ENCODE measurements around the gene CMIP.
A peak's percentile ranks its signal among the peaks of the same experiment; 100 is the strongest.

CMIP gene

DNA sequence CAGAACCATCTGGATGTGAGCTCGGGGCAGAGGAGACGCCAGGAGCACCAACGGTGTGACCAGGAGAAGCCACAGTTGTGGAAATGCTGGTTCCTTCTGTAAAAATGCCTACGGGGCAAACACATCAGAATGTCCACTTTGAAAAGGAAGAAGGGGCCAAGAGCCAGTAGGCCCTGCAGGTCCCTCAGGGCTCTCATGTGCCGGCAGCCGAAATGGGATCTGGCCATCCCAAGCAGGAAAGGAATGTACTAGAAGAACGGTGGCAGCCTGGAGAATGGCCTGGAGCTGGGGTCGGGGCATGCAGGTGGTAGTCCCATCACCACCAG lies 172.4 kb downstream of the CMIP start:
- no peaks in the 10 kb centered on the region for H3K9me3 Mint-ChIP-seq
- H3K27me3 Mint-ChIP-seq, result no peaks in the 10 kb centered on the region
- H3K4me1 Mint-ChIP-seq, result peaks cover 3% of the 10 kb centered on the region
- H3K36me3 Mint-ChIP-seq, result peaks cover 2% of the 10 kb centered on the region
- DNase-seq, result no peak
- H3K27ac Mint-ChIP-seq, result peak overlapping the region; percentile 92
- CTCF ChIA-PET, result interaction anchor here (0.9 to 1.4 kb wide), 4 partner anchors 17 to 120 kb away, joined by 3 to 6 read pairs (median 4); no protein-coding TSS in a partner anchor
- H3K4me3 Mint-ChIP-seq, result no peak overlapping the region

DNA sequence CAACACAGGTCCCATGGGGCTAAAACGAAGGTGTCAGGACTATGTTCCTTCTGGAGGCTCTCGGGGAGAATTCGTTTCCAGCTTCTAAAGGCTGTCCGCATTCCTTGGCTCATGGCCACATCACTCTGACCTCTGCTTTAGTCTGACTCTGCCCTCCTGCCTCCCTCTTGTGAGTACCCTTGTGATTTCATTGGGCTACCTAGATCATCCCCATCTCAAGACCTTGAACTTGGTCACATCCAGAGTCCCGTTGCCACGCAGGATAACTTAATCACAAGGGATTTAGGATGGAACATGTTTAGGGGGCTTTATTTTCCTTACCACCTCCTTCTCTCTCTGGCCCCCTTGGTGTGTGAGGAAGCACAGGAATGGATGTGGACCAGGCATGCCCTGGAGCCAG lies 173.6 kb downstream of the CMIP start:
- Mint-ChIP-seq H3K4me1 (peaks cover 3% of the 10 kb centered on the region), H3K4me3 (no peak overlapping the region), H3K9me3 (no peaks in the 10 kb centered on the region), H3K27ac (no peak overlapping the region), H3K36me3 (peaks cover 2% of the 10 kb centered on the region), H3K27me3 (no peaks in the 10 kb centered on the region)
- no peak for DNase-seq
- CTCF ChIA-PET, result no interaction called here

DNA sequence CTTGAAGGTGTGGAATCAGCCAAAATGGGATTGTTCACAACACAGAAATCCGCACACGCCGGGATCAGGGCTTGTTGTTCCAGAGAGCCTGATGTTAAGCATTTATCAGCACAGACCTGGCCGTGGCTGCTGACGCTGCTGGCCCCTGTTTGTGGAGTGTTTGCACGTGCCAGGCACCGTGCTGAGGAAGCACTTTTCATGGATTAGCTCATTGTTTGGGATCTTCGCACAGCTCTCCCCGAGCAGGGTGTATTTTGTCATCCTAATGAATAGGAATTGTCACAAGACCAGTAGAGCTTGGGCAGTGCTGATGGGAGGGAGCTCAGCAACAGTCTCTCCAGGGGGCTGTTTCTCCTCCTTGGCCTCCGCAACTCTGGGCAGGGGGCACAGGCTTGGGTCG lies 174.1 kb downstream of the CMIP start:
- H3K27ac Mint-ChIP-seq, result no peak overlapping the region

DNA sequence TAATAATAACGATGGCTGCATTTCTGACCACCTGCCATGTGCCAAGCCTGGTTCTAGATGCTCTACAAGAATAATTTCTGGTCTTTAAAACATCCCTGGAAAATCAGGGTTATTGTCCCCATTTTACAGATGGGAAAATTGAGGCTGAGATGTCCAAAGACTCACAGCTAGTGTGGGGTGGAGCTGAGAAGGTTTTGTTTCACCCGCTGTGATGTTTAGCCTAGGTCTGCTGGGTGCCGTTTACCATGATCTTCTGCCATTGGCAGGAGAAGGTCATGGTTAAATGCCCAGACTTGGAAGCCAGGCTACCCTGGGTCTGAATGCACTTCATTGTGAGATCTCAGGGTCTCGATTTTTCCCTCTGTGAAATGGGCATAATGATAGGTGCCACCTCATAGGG lies 175.4 kb downstream of the CMIP start:
- Mint-ChIP-seq H3K36me3 (peaks cover 2% of the 10 kb centered on the region), H3K27me3 (no peaks in the 10 kb centered on the region), H3K9me3 (no peaks in the 10 kb centered on the region), H3K4me1 (peaks cover 6% of the 10 kb centered on the region), H3K27ac (no peak overlapping the region), H3K4me3 (no peak overlapping the region)
- DNase-seq, result no peak
- CTCF ChIA-PET, result interaction anchor here (1.5 to 6.4 kb wide), 5 partner anchors 11 to 255 kb away, joined by 4 to 110 read pairs (median 13); no protein-coding TSS in a partner anchor

More for the DNA sequence above, 174.1 kb downstream of the CMIP start:
- Mint-ChIP-seq H3K36me3 (peaks cover 2% of the 10 kb centered on the region), H3K27me3 (no peaks in the 10 kb centered on the region), H3K4me1 (peaks cover 6% of the 10 kb centered on the region), H3K4me3 (no peak overlapping the region), H3K9me3 (no peaks in the 10 kb centered on the region)
- CTCF ChIA-PET, result no interaction called here
- DNase-seq, result no peak

DNA sequence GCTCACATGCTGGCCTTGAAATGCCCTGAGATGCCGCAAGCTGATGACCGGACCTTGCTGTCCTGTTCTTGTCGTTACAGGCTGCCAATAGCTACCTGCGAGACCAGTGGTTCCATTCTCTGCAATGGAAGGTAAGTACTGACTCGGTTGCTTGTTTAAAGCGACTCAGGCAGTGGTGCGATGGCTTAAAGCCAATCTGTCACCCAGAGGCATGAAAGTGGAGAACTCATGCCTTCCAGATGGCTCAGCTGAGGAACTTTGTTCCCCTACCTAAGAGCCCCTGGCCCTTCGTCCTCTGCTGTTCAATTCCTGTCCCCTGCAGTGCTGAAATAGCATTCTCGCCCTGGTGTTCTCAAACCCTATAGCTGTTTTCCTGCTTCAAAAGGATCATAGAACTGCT lies 176.2 kb downstream of the CMIP start:
- CTCF ChIA-PET, result interaction anchor here (0.8 to 6.4 kb wide), 10 partner anchors 10 to 256 kb away, joined by 3 to 110 read pairs (median 6); no protein-coding TSS in a partner anchor
- no peaks in the 10 kb centered on the region for H3K27me3 Mint-ChIP-seq
- DNase-seq, result no peak
- peaks cover 2% of the 10 kb centered on the region for H3K36me3 Mint-ChIP-seq
- H3K4me1 Mint-ChIP-seq, result peaks cover 6% of the 10 kb centered on the region
- no peaks in the 10 kb centered on the region for H3K9me3 Mint-ChIP-seq
- H3K27ac Mint-ChIP-seq, result no peak overlapping the region
- H3K4me3 Mint-ChIP-seq, result no peak overlapping the region

DNA sequence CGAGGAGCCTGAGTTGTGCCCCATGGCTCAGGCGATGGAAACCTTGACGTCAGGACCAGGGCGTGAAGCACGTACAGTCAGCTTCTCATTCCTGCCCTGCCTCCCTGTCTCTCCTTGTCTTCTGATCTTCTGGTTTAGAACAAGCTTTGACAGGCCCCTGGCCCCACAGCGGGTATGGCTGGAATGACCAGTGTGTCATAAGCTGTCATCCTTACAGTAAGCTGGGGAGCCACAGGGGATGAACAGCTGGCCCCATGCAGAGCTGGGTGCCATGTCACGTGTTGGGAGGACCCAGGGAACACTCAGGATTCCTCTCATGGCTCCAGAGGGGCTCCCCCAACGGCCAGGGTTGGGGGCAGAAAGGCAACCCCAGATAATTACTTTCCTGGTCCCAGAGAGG lies 176.9 kb downstream of the CMIP start:
- Mint-ChIP-seq H3K27me3 (no peaks in the 10 kb centered on the region), H3K4me1 (peaks cover 6% of the 10 kb centered on the region), H3K4me3 (no peak overlapping the region), H3K27ac (no peak overlapping the region), H3K36me3 (peaks cover 2% of the 10 kb centered on the region), H3K9me3 (no peaks in the 10 kb centered on the region)
- CTCF ChIA-PET, result interaction anchor here (0.7 to 6.4 kb wide), 13 partner anchors 9 to 256 kb away, joined by 3 to 110 read pairs (median 4); no protein-coding TSS in a partner anchor
- no peak for DNase-seq

DNA sequence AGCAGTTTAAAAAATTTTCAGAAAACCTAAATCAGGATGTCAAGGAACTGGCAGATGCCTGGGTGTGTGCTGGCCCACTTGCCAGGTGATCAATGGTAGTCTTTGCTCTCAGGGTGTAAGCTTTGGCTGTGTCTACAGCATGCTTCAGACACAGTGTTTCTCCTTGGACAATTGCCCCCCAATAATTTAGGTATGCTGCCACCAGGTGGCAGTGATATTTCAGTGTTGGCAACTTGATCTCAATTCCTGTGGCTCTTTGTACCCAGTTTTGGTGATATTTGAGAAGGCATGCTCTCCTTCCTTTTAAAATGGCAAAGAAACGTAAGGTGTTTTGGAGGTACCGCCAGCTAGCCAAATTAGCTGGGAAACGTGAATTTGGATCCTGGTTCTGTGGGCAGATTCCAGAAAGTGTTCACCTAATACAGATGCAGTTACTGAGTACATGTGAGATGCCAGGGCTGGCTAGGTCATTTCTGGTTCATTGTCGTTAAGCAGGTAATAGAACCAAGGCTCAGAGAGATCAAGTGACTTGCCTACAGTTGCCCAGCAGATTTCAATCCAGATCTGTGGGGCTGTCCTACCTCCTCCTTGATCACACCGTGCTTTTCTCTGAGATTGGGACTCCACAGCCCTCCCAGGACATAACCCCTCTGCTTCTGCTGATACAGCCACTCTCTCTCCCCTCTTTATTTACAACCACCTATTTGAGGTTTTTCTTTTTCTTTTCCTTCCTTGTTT lies 178.9 kb downstream of the CMIP start:
- peaks cover 3% of the 10 kb centered on the region for H3K4me1 Mint-ChIP-seq
- no peaks in the 10 kb centered on the region for H3K27me3 Mint-ChIP-seq
- H3K4me3 Mint-ChIP-seq, result no peak overlapping the region
- H3K36me3 Mint-ChIP-seq, result no peaks in the 10 kb centered on the region
- peak; percentile 72 for DNase-seq
- H3K9me3 Mint-ChIP-seq, result no peaks in the 10 kb centered on the region
- CTCF ChIA-PET, result interaction anchor here (0.7 to 6.4 kb wide), 12 partner anchors 8 to 253 kb away, joined by 3 to 110 read pairs (median 6); no protein-coding TSS in a partner anchor
- H3K27ac Mint-ChIP-seq, result no peak overlapping the region

DNA sequence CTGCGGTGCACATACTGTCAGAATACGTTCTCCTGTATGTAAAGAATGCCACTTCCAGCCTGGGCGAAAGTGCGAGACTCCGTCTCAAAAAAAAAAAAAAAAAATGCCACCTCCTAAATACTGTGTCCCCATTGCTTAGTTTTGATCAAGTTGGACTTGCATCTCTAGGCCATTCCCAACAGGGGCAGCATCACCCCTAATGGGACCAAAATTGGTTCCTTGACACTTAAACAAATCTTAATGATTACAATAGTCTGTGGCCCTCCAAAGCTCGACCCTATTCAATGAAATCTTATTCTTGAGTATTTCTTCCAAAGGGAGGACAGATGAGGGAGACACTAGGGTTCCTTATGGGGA lies 179.8 kb downstream of the CMIP start:
- H3K4me3 Mint-ChIP-seq, result no peak overlapping the region
- H3K4me1 Mint-ChIP-seq, result peaks cover 3% of the 10 kb centered on the region
- CTCF ChIA-PET, result interaction anchor here (0.6 to 6.4 kb wide), 7 partner anchors 17 to 531 kb away, joined by 3 to 110 read pairs (median 6); no protein-coding TSS in a partner anchor
- H3K27ac Mint-ChIP-seq, result no peak overlapping the region
- DNase-seq, result no peak
- H3K36me3 Mint-ChIP-seq, result no peaks in the 10 kb centered on the region
- H3K9me3 Mint-ChIP-seq, result no peaks in the 10 kb centered on the region
- H3K27me3 Mint-ChIP-seq, result no peaks in the 10 kb centered on the region

DNA sequence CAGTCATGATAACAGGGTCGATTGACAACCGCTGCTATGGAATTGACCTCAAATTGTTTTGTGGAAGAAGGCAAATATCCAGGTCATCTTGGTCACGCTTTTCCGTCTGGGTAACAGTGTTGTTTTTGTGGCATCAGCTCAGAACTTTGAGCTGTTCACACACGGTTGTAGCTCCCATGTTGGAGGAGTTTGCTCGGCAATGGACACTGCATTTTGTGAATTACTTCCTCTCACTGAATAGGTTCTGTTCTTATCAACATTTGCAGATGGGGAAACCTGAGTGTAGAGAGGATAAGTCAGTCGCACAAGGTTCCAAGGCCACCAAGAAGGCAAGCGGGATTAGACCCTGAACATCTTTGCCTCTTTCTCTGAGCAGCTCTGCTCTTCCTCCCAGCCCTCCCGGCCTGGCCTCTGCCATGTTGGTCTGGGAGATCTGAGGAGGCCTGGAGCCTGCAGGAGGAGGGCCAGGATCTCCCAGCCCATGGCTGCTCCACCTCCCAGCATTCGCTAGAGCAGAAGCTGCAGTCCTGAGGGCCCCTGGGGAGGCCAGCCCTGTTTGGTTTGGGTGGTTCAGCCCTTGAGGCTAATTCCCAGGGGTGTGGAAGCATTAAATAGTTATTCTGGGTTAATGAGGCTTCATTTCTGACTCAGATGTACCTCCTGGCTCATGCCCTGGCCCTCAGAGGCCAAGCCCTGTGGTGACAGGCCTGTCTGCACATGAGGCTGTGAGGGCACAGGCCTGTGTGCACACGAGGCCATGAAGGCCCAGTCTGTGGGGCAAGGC lies 180.3 kb downstream of the CMIP start:
- CTCF ChIA-PET, result interaction anchor here (0.6 to 6.4 kb wide), 5 partner anchors 17 to 532 kb away, joined by 4 to 110 read pairs (median 5); no protein-coding TSS in a partner anchor
- H3K4me3 Mint-ChIP-seq, result no peak overlapping the region

DNA sequence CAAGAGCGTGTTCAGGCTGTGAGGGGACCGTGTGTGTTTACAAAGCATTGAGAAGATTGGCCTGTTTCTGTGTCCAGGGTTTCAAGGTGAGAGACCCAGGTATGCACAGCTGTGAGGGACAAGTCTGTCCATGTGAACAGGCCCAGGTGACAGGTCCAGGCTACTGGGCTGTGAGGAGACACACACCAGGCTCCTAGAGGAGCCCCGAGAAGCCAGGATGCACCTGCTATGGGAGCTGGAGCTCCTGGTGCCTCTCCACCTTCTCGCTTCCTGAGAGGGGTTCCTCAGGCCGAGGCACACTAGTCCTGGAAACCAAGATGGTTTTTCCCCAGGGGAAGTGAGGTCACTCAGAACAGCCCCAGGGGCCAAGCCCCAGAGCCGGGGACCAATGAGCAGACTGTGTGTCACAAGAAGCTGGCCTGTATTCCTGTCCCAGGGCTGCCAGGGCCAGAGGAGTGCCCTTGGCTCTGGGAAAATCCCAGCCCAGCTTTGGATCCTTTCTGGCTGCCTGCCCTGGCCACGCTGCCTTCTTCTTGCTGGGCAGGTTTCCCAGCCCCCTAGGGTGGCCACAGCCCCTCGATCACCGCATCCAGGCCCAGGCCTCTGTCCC lies 181.0 kb downstream of the CMIP start:
- Mint-ChIP-seq H3K27ac (no peak overlapping the region), H3K4me1 (peaks cover 3% of the 10 kb centered on the region), H3K4me3 (no peak overlapping the region), H3K27me3 (no peaks in the 10 kb centered on the region), H3K36me3 (no peaks in the 10 kb centered on the region), H3K9me3 (no peaks in the 10 kb centered on the region)
- no peak for DNase-seq
- CTCF ChIA-PET, result interaction anchor here (0.7 to 6.4 kb wide), 4 partner anchors 16 to 98 kb away, joined by 3 to 110 read pairs (median 8); no protein-coding TSS in a partner anchor

More for the DNA sequence above, 180.3 kb downstream of the CMIP start:
- no peaks in the 10 kb centered on the region for H3K9me3 Mint-ChIP-seq
- no peak for DNase-seq
- H3K36me3 Mint-ChIP-seq, result no peaks in the 10 kb centered on the region
- H3K27ac Mint-ChIP-seq, result no peak overlapping the region
- no peaks in the 10 kb centered on the region for H3K27me3 Mint-ChIP-seq
- H3K4me1 Mint-ChIP-seq, result peaks cover 3% of the 10 kb centered on the region

DNA sequence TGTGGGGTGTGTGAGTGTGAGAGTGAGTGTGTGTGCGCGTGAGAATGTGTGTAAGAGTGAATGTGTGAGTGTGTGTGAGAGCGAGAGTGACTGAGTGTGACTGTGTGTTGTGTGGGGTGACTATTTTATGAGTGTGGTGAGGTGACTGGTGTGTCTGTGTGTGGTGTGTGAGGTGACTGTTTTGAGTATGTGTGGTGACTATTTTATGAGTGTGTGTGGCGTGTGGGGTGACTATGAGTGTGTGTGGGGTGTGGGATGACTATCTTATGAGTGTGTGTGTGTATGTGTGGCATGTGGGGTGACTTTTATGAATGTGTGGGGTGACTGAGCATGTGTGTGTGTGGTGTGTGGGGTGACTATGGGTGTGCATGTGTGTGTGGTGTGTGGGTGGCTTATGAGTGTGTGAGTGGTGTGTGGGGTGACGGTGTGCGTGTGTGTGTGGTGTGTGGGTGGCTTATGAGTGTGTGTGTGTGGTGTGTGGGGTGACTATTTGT lies 181.6 kb downstream of the CMIP start:
- no peak for DNase-seq
- CTCF ChIA-PET, result interaction anchor here (0.7 to 6.4 kb wide), 4 partner anchors 16 to 98 kb away, joined by 3 to 110 read pairs (median 8); no protein-coding TSS in a partner anchor

DNA sequence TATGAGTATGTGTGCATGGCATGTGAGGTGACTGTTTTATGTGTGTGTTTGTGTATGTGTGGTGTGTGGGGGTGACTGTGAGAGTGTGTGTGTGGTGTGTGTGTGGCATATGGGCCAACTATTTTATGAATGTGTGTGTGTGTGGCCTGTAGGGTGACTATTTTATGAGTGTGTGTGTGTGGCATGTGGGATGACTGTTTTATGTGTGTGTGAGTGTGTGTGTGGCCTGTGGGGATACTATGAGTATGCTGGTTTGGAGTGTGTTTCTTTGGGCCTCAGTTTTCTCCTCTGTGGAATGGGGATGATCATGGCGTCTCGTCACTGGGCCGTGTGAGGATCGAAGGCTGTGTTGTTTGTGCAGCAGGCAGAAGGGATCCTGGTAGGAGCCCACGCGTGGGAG lies 182.4 kb downstream of the CMIP start:
- H3K4me3 Mint-ChIP-seq, result no peak overlapping the region
- peaks cover 13% of the 10 kb centered on the region for H3K4me1 Mint-ChIP-seq
- no peaks in the 10 kb centered on the region for H3K27me3 Mint-ChIP-seq
- H3K27ac Mint-ChIP-seq, result no peak overlapping the region
- no peak for DNase-seq
- H3K9me3 Mint-ChIP-seq, result no peaks in the 10 kb centered on the region
- H3K36me3 Mint-ChIP-seq, result no peaks in the 10 kb centered on the region
- CTCF ChIA-PET, result no interaction called here

More for the DNA sequence above, 181.6 kb downstream of the CMIP start:
- H3K36me3 Mint-ChIP-seq, result no peaks in the 10 kb centered on the region
- peaks cover 6% of the 10 kb centered on the region for H3K4me1 Mint-ChIP-seq
- no peaks in the 10 kb centered on the region for H3K27me3 Mint-ChIP-seq
- H3K9me3 Mint-ChIP-seq, result no peaks in the 10 kb centered on the region
- H3K27ac Mint-ChIP-seq, result no peak overlapping the region
- H3K4me3 Mint-ChIP-seq, result no peak overlapping the region

DNA sequence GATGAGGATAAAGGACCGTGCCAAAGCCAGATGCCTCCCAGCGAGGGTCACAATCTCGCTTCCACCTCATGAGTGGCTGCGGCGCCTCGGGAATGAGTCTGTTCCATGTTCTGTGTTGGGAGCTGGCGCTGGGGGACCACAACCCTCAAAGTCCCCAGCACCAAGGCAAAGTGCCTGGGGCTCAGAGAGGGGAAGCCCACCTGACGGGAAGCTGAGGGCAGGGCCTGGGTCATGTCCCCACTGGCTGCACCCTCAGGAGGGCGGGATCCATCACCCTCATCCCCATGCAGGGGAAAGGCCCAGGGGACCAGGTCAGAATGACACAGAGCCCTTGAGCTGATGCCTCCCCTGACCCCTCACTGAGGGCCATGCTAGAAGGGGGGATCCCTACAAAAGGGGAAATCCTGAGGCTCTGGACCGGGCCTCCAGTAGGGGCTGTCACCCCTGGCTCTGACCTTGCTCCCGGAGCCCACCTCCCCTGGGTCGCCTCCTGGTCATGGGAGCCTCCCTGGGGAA lies 183.2 kb downstream of the CMIP start:
- Mint-ChIP-seq H3K4me3 (no peak overlapping the region), H3K4me1 (peaks cover 20% of the 10 kb centered on the region), H3K27me3 (no peaks in the 10 kb centered on the region), H3K27ac (no peak overlapping the region), H3K36me3 (no peaks in the 10 kb centered on the region), H3K9me3 (no peaks in the 10 kb centered on the region)
- CTCF ChIA-PET, result interaction anchor here (0.6 to 1.3 kb wide), 2 partner anchors 69 to 95 kb away, joined by 3 to 4 read pairs; no protein-coding TSS in a partner anchor
- DNase-seq, result no peak
